CD4-positive, alpha-beta T cell treated with Interleukin-17A for 1 hour (primary cell): ENCODE data around the gene ARL5C.
"Not testable (repeated sequence)": the region's sequence is repeated elsewhere in the genome, so short reads cannot be mapped to it uniquely, and the experiment has no call there.

Experiments used
- DNase-seq: peaks from one replicate; pipeline ENCODE4 v3.0.0-alpha.2; 2020

Gene ARL5C

GRCh38 chr17:39139161-39139511, 26.8 kb downstream of the ARL5C start:
- no peak for DNase-seq

GRCh38 chr17:39138431-39139160, 27.4 kb downstream of the ARL5C start:
- DNase-seq: no peak

GRCh38 chr17:39134878-39135277, 31.1 kb downstream of the ARL5C start:
- no peak for DNase-seq

GRCh38 chr17:39132192-39132610, 33.8 kb downstream of the ARL5C start:
- DNase-seq: no peak

GRCh38 chr17:39131616-39132015, 34.3 kb downstream of the ARL5C start:
- DNase-seq: no peak

GRCh38 chr17:39130205-39130604, 35.8 kb downstream of the ARL5C start:
- no peak for DNase-seq

- DNase-seq: not testable (repeated sequence)
Measured at GRCh38 chr17:39129544-39129943, 36.4 kb downstream of the ARL5C start.

- DNase-seq: no peak
Measured at GRCh38 chr17:39126436-39126835, 39.5 kb downstream of the ARL5C start.

- no peak for DNase-seq
Measured at GRCh38 chr17:39125143-39125875, 40.7 kb downstream of the ARL5C start.

- DNase-seq: no peak
Measured at GRCh38 chr17:39123627-39124026, 42.3 kb downstream of the ARL5C start.

- DNase-seq: no peak
Measured at GRCh38 chr17:39122991-39123390, 43.0 kb downstream of the ARL5C start.

GRCh38 chr17:39121919-39122318, 44.0 kb downstream of the ARL5C start:
- DNase-seq: not testable (repeated sequence)

GRCh38 chr17:39118674-39119419, 47.1 kb downstream of the ARL5C start:
- peak; percentile 14 for DNase-seq

- no peak for DNase-seq
Measured at GRCh38 chr17:39116224-39116623, 49.7 kb downstream of the ARL5C start.

- no peak for DNase-seq
Measured at GRCh38 chr17:39115135-39115534, 50.8 kb downstream of the ARL5C start.

- DNase-seq: no peak
Measured at GRCh38 chr17:39114723-39115122, 51.2 kb downstream of the ARL5C start.

GRCh38 chr17:39113871-39114270, 52.1 kb downstream of the ARL5C start:
- DNase-seq: no peak

- DNase-seq: no peak
Measured at GRCh38 chr17:39110435-39111136, 55.4 kb downstream of the ARL5C start.

GRCh38 chr17:39108461-39109375, 57.2 kb downstream of the ARL5C start:
- DNase-seq: no peak

GRCh38 chr17:39107973-39108372, 58.0 kb downstream of the ARL5C start:
- no peak for DNase-seq

- DNase-seq: no peak
Measured at GRCh38 chr17:39107155-39107554, 58.8 kb downstream of the ARL5C start.
